Measurements from ENCODE around the gene KPNB1.

GRCh38 chr17:47731396-47731795 lies 81.7 kb downstream of the KPNB1 start:
- TF ChIP-seq CTCF (IDR thresholded peaks at IDR 0.05) (no peak), POLR2A (IDR thresholded peaks at IDR 0.05) (no peak)
